ENCODE measurements around the gene GPR101. TPM values are rescaled to one million over a fixed set of nuclear protein-coding genes. Genes with fewer than 3 reads are reported as not detected.
"Not testable (repeated sequence)": the region's sequence is repeated elsewhere in the genome, so short reads cannot be mapped to it uniquely, and the experiment has no call there.

Gene GPR101
- total RNA-seq, 2 experiments from 2014 or later: not detected

- H3K27me3 Mint-ChIP-seq: peaks cover 21% of the 10 kb centered on the region
- H3K36me3 Mint-ChIP-seq: no peaks in the 10 kb centered on the region
- H3K9me3 Mint-ChIP-seq: no peaks in the 10 kb centered on the region
- ATAC-seq (ENCODE audit: low read depth) (no peak), DNase-seq (no peak)
- no peak overlapping the region for H3K4me3 Mint-ChIP-seq
- no peaks in the 10 kb centered on the region for H3K4me1 Mint-ChIP-seq
- POLR2A ChIA-PET: no interaction called here
- no peak overlapping the region for H3K27ac Mint-ChIP-seq
Observed at GRCh38 chrX:137040113-137040794, 6.5 kb upstream of the GPR101 start.

GRCh38 chrX:137034508-137034872 is 695 bp upstream of the GPR101 start:
- H3K4me3 Mint-ChIP-seq: no peak overlapping the region
- no peak for DNase-seq
- no peaks in the 10 kb centered on the region for H3K36me3 Mint-ChIP-seq
- peaks cover 8% of the 10 kb centered on the region for H3K4me1 Mint-ChIP-seq
- no peak overlapping the region for H3K27ac Mint-ChIP-seq
- POLR2A ChIA-PET: no interaction called here
- no peaks in the 10 kb centered on the region for H3K9me3 Mint-ChIP-seq
- no peak for ATAC-seq (ENCODE audit: low read depth)
- peaks cover 52% of the 10 kb centered on the region for H3K27me3 Mint-ChIP-seq

DNA sequence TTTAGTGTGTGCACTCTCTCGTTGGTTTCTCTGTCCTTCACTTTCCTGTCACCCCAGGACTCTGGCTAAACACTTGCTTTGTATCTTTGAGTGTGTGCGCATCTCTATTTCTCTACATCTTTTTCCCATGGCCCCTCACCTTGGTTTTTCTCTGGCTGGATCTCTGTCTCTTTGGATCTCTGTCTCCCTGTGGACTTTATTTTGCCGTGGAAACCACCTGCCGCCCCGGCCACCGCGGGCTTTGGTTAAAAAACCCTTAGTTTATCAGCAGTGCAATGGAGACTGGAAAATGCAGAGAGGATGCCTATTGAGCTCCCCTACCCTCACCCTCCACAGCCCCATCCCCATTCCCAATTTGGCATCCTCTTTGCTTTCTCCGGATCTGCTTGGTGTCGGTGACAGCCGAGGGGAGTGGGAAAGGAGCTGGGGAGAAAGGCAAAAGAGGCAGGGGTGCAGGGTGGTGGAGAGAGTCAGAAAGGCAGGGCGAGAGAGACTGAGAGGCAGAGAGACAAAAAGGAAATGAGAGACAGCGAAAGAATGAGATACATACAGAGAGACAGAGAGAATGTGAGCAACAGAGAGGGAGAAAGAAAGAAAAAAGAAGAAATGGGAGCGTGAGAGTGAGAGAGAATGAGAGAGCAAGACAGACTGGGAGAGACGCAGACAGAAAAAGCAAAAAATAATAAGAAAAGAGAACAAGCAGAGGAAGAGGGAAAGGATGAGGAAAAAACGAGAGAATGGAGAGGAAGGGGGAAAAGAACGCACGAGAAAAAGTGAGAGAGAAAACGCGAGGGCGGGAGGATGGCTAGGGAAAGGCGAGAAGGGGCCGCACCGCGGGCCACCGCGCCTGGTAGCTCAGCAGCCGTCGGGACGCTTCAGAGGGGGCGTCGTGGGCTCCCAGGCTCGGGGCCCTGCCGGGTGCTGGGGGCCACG is 688 bp downstream of the GPR101 start:
- ATAC-seq (ENCODE audit: low read depth) (no peak), DNase-seq (no peak)
- Mint-ChIP-seq H3K36me3 (no peaks in the 10 kb centered on the region), H3K27ac (no peak overlapping the region), H3K9me3 (no peaks in the 10 kb centered on the region), H3K27me3 (peaks cover 63% of the 10 kb centered on the region), H3K4me1 (peaks cover 8% of the 10 kb centered on the region), H3K4me3 (no peak overlapping the region)
- POLR2A ChIA-PET: no interaction called here

DNA sequence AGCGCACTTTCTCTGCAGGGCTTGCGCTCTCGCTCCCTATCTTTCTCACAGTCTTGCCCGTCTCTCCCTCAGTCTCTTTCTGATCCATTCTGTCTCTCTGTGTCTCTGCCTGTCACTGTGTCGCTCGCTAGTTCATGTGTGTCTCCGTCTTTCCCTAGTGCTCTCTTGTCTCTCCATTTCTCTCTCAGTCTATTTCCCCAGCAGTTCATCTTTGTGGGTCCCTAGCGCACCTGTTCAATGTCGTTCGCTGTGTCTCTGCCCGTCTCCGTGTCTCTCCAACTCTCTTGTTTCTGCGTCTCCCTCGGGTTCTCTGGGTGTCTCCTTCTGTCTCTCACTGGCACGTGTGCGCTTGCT is 1.5 kb downstream of the GPR101 start:
- no peaks in the 10 kb centered on the region for H3K36me3 Mint-ChIP-seq
- H3K9me3 Mint-ChIP-seq: no peaks in the 10 kb centered on the region
- peaks cover 63% of the 10 kb centered on the region for H3K27me3 Mint-ChIP-seq
- no peak overlapping the region for H3K4me3 Mint-ChIP-seq
- peaks cover 8% of the 10 kb centered on the region for H3K4me1 Mint-ChIP-seq
- no peak for DNase-seq
- ATAC-seq (ENCODE audit: low read depth): peak; percentile 33
- POLR2A ChIA-PET: no interaction called here
- H3K27ac Mint-ChIP-seq: no peak overlapping the region

- H3K27me3 Mint-ChIP-seq: peaks cover 64% of the 10 kb centered on the region
- ATAC-seq (ENCODE audit: low read depth) (peak; percentile 84), DNase-seq (peak; percentile 38)
- POLR2A ChIA-PET: no interaction called here
- H3K9me3 Mint-ChIP-seq: no peaks in the 10 kb centered on the region
- peaks cover 8% of the 10 kb centered on the region for H3K4me1 Mint-ChIP-seq
- H3K36me3 Mint-ChIP-seq: no peaks in the 10 kb centered on the region
- H3K4me3 Mint-ChIP-seq: no peak overlapping the region
- no peak overlapping the region for H3K27ac Mint-ChIP-seq
Observed at GRCh38 chrX:137031517-137032340, 2.1 kb downstream of the GPR101 start.

DNA sequence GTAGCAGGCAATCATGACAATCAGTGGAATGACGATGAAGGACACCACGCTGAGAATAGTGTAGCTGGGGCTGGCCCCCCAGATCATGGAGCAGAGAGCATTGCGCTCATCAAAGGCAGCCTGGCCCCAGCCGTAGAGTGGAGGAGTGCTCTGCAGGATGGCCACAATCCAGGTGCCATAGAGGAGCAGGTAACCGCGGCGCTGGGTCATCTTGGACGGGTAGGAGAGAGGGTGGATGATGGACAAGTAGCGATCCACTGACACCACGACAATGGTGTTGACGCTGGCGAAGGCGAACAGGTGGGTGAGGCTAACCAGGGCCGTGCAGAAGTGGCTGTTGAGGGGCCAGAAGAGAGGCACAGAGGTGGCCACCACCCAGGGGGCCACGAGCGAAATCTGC is 2.8 kb downstream of the GPR101 start:
- Mint-ChIP-seq H3K9me3 (no peaks in the 10 kb centered on the region), H3K4me1 (peaks cover 8% of the 10 kb centered on the region), H3K4me3 (no peak overlapping the region), H3K27me3 (peaks cover 67% of the 10 kb centered on the region), H3K36me3 (no peaks in the 10 kb centered on the region), H3K27ac (no peak overlapping the region)
- DNase-seq (no peak), ATAC-seq (ENCODE audit: low read depth) (no peak)
- POLR2A ChIA-PET: no interaction called here

- peaks cover 54% of the 10 kb centered on the region for H3K27me3 Mint-ChIP-seq
- H3K36me3 Mint-ChIP-seq: no peaks in the 10 kb centered on the region
- no peak overlapping the region for H3K4me3 Mint-ChIP-seq
- no peaks in the 10 kb centered on the region for H3K9me3 Mint-ChIP-seq
- peaks cover 8% of the 10 kb centered on the region for H3K4me1 Mint-ChIP-seq
- H3K27ac Mint-ChIP-seq: no peak overlapping the region
- DNase-seq: no peak
- POLR2A ChIA-PET: no interaction called here
- ATAC-seq (ENCODE audit: low read depth): no peak
Observed at GRCh38 chrX:137028699-137029098, 5.1 kb downstream of the GPR101 start.

DNA sequence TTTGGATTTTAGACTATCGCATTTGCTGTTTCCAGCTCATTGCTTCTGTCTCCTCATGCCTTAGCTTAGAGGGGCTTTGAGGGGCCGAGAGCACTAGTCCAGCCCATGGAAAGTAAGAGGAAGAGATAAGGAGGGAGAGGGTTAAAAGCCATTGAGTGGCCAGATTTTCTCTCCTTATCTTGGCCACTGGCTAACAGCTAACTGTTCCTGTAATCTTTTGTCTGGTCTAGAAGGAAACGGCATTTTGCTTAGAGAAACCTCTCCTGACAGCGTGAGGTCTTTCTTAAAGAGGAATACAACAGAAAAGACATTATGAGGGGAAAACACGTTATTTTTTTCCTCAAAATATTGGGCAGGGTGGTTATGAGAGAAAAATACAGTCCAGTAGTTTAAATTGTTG is 7.9 kb downstream of the GPR101 start:
- Mint-ChIP-seq H3K27me3 (peaks cover 50% of the 10 kb centered on the region), H3K27ac (no peak overlapping the region), H3K9me3 (no peaks in the 10 kb centered on the region), H3K36me3 (no peaks in the 10 kb centered on the region), H3K4me1 (peaks cover 2% of the 10 kb centered on the region), H3K4me3 (no peak overlapping the region)
- DNase-seq (no peak), ATAC-seq (ENCODE audit: low read depth) (no peak)
- POLR2A ChIA-PET: no interaction called here

DNA sequence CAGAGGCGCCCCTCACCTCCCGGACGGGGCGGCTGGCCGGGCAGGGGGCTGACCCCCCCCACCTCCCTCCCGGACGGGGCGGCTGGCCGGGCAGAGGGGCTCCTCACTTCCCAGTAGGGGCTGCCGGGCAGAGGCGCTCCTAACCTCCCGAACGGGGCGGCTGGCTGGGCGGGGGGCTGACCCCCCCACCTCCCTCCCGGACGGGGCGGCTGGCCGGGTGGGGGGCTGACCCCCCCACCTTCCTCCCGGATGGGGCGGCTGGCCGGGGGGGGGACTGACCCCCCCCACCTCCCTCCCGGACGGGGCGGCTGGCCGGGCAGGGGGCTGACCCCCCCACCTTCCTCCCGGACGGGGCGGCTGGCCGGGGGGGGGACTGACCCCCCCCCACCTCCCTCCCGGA is 33.6 kb downstream of the GPR101 start:
- H3K36me3 Mint-ChIP-seq; POLR2A ChIA-PET; ATAC-seq (ENCODE audit: low read depth); H3K27ac Mint-ChIP-seq; H3K4me3 Mint-ChIP-seq; H3K4me1 Mint-ChIP-seq; DNase-seq; H3K27me3 Mint-ChIP-seq; H3K9me3 Mint-ChIP-seq: not testable (repeated sequence)

- H3K27ac Mint-ChIP-seq: no peak overlapping the region
- no peak for ATAC-seq (ENCODE audit: low read depth)
- no peak for DNase-seq
- no peaks in the 10 kb centered on the region for H3K36me3 Mint-ChIP-seq
- H3K27me3 Mint-ChIP-seq: no peaks in the 10 kb centered on the region
- no peak overlapping the region for H3K4me3 Mint-ChIP-seq
- H3K9me3 Mint-ChIP-seq: no peaks in the 10 kb centered on the region
- POLR2A ChIA-PET: no interaction called here
- H3K4me1 Mint-ChIP-seq: no peaks in the 10 kb centered on the region
Observed at GRCh38 chrX:136999024-136999423, 34.8 kb downstream of the GPR101 start.

Other genes starting within 250 kb of the GPR101 start
- 100 to 1,000 TPM; 252 to 260 TPM for gene RBMX, start 153.3 kb downstream of the GPR101 start, total RNA-seq